HEK293 (cell line): ENCODE data around the gene SLBP.

Experiments
- CTCF ChIA-PET: fragments of 350-600 bp; formaldehyde crosslinking; extraction: SDS; loops from one replicate; lab custom pipeline; 2021; ENCODE audit warnings: antibody characterized with exemption; lab: Yijun Ruan, JAX
- POLR2A ChIA-PET: fragments of 300-600 bp; formaldehyde crosslinking; extraction: SDS; loops from one replicate; lab custom pipeline; 2020; ENCODE audit warnings: antibody characterized with exemption, inconsistent platforms; lab: Yijun Ruan, JAX
- H3K27ac ChIP-seq: fragments of 200-500 bp; sonication (Bioruptor generic); 2 replicates; pipeline ENCODE4 v1.5.1; 2014; ENCODE audit warnings: low read depth, low read length, control low read depth, inconsistent platforms; ENCODE audit errors: extremely low read depth
- H3K36me3 ChIP-seq, 2 experiments: fragments of 200-500 bp in 1 of 2; sonication (Bioruptor generic) in 1 of 2; 1 replicate in 1 of 2; 2 replicates in 1 of 2; pipeline ENCODE4 v1.5.1; 2014 to 2017; ENCODE audit warnings: inconsistent platforms in 2 of 2, low read length in 2 of 2; ENCODE audit not compliant: control insufficient read depth in 2 of 2, insufficient read depth in 1 of 2
- H3K4me1 ChIP-seq: fragments of 200-500 bp; sonication (Bioruptor generic); 2 replicates; pipeline ENCODE4 v1.5.1; 2014; ENCODE audit warnings: mild to moderate bottlenecking, low read length, inconsistent platforms; ENCODE audit not compliant: control insufficient read depth, insufficient read depth
- H3K4me3 ChIP-seq: 2 replicates; pipeline ENCODE4 v1.5.1; 2011; ENCODE audit warnings: low read depth, mild to moderate bottlenecking, control low read depth, low read length, moderate library complexity
- H3K9me3 ChIP-seq: fragments of 200-500 bp; sonication (Bioruptor generic); 2 replicates; pipeline ENCODE4 v1.5.1; 2014; ENCODE audit warnings: low read depth, low read length, inconsistent platforms; ENCODE audit not compliant: control insufficient read depth, insufficient read depth
- EGR2 ChIP-seq: fragments of 450-650 bp; formaldehyde crosslinking; IDR thresholded peaks from 2 replicates; pipeline ENCODE4 v1.5.1; 2016; ENCODE audit warnings: low read depth, missing biosample characterization, missing genetic modification characterization
- ELK4 ChIP-seq: IDR thresholded peaks from 2 replicates; pipeline ENCODE4 v1.6.1; 2011; ENCODE audit warnings: mild to moderate bottlenecking, low read depth, low read length, borderline replicate concordance
- KLF9 ChIP-seq: fragments of 450-650 bp; formaldehyde crosslinking; IDR thresholded peaks from 2 replicates; pipeline ENCODE4 v1.5.1; 2016; ENCODE audit warnings: missing biosample characterization, missing genetic modification characterization, low read depth
- MYNN ChIP-seq: fragments of 450-650 bp; formaldehyde crosslinking; IDR thresholded peaks from 2 replicates; pipeline ENCODE4 v1.5.1; 2016; ENCODE audit warnings: missing biosample characterization, missing genetic modification characterization, borderline replicate concordance
- OSR2 ChIP-seq: fragments of 450-650 bp; formaldehyde crosslinking; IDR thresholded peaks from 2 replicates; pipeline ENCODE4 v1.5.1; 2016; ENCODE audit warnings: missing biosample characterization, missing genetic modification characterization
- REPIN1 ChIP-seq: fragments of 450-650 bp; formaldehyde crosslinking; IDR thresholded peaks from 2 replicates; pipeline ENCODE4 v1.5.1; 2017; ENCODE audit warnings: missing biosample characterization, missing genetic modification characterization, low read depth
- TSHZ1 ChIP-seq: fragments of 450-650 bp; formaldehyde crosslinking; IDR thresholded peaks from 2 replicates; pipeline ENCODE4 v1.5.1; 2016; ENCODE audit warnings: missing biosample characterization, missing genetic modification characterization, borderline replicate concordance
- ZBTB20 ChIP-seq: fragments of 450-650 bp; formaldehyde crosslinking; IDR thresholded peaks from 2 replicates; pipeline ENCODE4 v1.5.1; 2016; ENCODE audit warnings: missing biosample characterization, missing genetic modification characterization
- ZBTB49 ChIP-seq: fragments of 450-650 bp; formaldehyde crosslinking; IDR thresholded peaks from 2 replicates; pipeline ENCODE4 v1.5.1; 2016; ENCODE audit warnings: missing biosample characterization, missing genetic modification characterization, low read depth
- ZFHX2 ChIP-seq: fragments of 450-650 bp; formaldehyde crosslinking; conservative IDR thresholded peaks from 2 replicates; pipeline ENCODE4 v1.5.1; 2016; ENCODE audit warnings: missing biosample characterization, missing genetic modification characterization
- ZNF132 ChIP-seq: fragments of 450-650 bp; formaldehyde crosslinking; IDR thresholded peaks from 2 replicates; pipeline ENCODE4 v1.5.1; 2017; ENCODE audit warnings: missing biosample characterization, missing genetic modification characterization, borderline replicate concordance
- ZNF175 ChIP-seq: fragments of 450-650 bp; formaldehyde crosslinking; IDR thresholded peaks from 2 replicates; pipeline ENCODE4 v1.5.1; 2016; ENCODE audit warnings: missing biosample characterization, missing genetic modification characterization
- ZNF274 ChIP-seq, 2 experiments: fragments of 200-500 bp in 1 of 2; fragments of 450-650 bp in 1 of 2; sonication (Bioruptor generic) in 1 of 2; formaldehyde crosslinking in 1 of 2; IDR thresholded peaks; 2 replicates each; pipeline versions ENCODE4 v1.5.1 to v1.6.1; 2014 to 2016; ENCODE audit warnings: borderline replicate concordance in 1 of 2, inconsistent platforms in 1 of 2, low read length in 1 of 2, missing biosample characterization in 1 of 2, missing genetic modification characterization in 1 of 2
- ZNF513 ChIP-seq: fragments of 450-650 bp; IDR thresholded peaks from 2 replicates; pipeline ENCODE4 v1.5.1; 2018; ENCODE audit warnings: missing biosample characterization, missing genetic modification characterization
- ZNF623 ChIP-seq: fragments of 450-650 bp; formaldehyde crosslinking; IDR thresholded peaks from 2 replicates; pipeline ENCODE4 v1.5.1; 2016; ENCODE audit warnings: missing biosample characterization, missing genetic modification characterization
- ZNF624 ChIP-seq: fragments of 450-650 bp; formaldehyde crosslinking; IDR thresholded peaks from 2 replicates; pipeline ENCODE4 v1.5.1; 2017; ENCODE audit warnings: missing biosample characterization, missing genetic modification characterization
- ZNF785 ChIP-seq: fragments of 450-650 bp; formaldehyde crosslinking; IDR thresholded peaks from 2 replicates; pipeline ENCODE4 v1.5.1; 2016; ENCODE audit warnings: missing biosample characterization, missing genetic modification characterization

The SLBP gene

GRCh38 chr4:1723131-1723801 lies 11.1 kb upstream of the SLBP start:
- Histone ChIP-seq H3K4me1 (no peaks in the 10 kb centered on the region), H3K36me3 (peaks cover 12 to 65% of the 10 kb centered on the region in 2 experiments; a peak in 2 of 3 replicates), H3K9me3 (no peaks in the 10 kb centered on the region), H3K27ac (no peak overlapping the region), H3K4me3 (no peak overlapping the region)
- ChIA-PET CTCF (interaction anchor here (0.5 to 1.0 kb wide), 2 partner anchors 30 to 466 kb away, joined by 3 to 10 read pairs; no protein-coding TSS in a partner anchor), POLR2A (interaction anchor here (3.4 kb wide), 1 partner anchor 11 kb away, joined by 44 read pairs; the partner anchor contains the start of gene SLBP)
- TF ChIP-seq ZBTB20 (tag by site-specific recombination) (no peak), ZBTB49 (tag by site-specific recombination) (no peak), ZNF132 (tag by site-specific recombination) (no peak), EGR2 (peak; percentile 40; the same call in 1 of the 2 replicates), ZNF624 (tag by site-specific recombination) (no peak), TSHZ1 (no peak), KLF9 (tag by site-specific recombination) (no peak), OSR2 (tag by site-specific recombination) (no peak), MYNN (no peak), ZNF623 (no peak), ZNF175 (tag by site-specific recombination) (no peak), ZNF513 (tag by site-specific recombination) (no peak), ELK4 (no peak), ZFHX2 (tag by site-specific recombination) (peak; percentile 56), REPIN1 (tag by site-specific recombination) (no peak), ZNF785 (tag by site-specific recombination) (no peak), ZNF274 (IDR thresholded peaks at IDR 0.05; ENCODE audit: low read length) (no peak), ZNF274 (tag by site-specific recombination; IDR thresholded peaks at IDR 0.05; ENCODE audit: borderline replicate concordance) (no peak)
